BLaER1 (cell line): ENCODE data around the gene PRKG1.
"Not testable (repeated sequence)": the region's sequence is repeated elsewhere in the genome, so short reads cannot be mapped to it uniquely, and the experiment has no call there.

ENCODE experiments used
- H3K27ac ChIP-seq: shearing (Covaris generic); formaldehyde crosslinking; 2 replicates; pipeline ENCODE4 v1.8.1; 2022
- H3K27me3 ChIP-seq: shearing (Covaris generic); formaldehyde crosslinking; 2 replicates; pipeline ENCODE4 v1.8.1; 2022
- H3K36me3 ChIP-seq: shearing (Covaris generic); formaldehyde crosslinking; 2 replicates; pipeline ENCODE4 v1.8.1; 2022
- H3K4me1 ChIP-seq: shearing (Covaris generic); formaldehyde crosslinking; 2 replicates; pipeline ENCODE4 v1.8.1; 2022
- H3K4me2 ChIP-seq: shearing (Covaris generic); formaldehyde crosslinking; 2 replicates; pipeline ENCODE4 v1.8.1; 2022
- H3K4me3 ChIP-seq: shearing (Covaris generic); formaldehyde crosslinking; 2 replicates; pipeline ENCODE4 v1.8.1; 2022
- H3K9ac ChIP-seq: shearing (Covaris generic); formaldehyde crosslinking; 2 replicates; pipeline ENCODE4 v1.8.1; 2022
- H3K9me3 ChIP-seq: shearing (Covaris generic); formaldehyde crosslinking; 2 replicates; pipeline ENCODE4 v1.8.1; 2022
- H4K20me1 ChIP-seq: shearing (Covaris generic); formaldehyde crosslinking; 2 replicates; pipeline ENCODE4 v1.8.1; 2022
- Cebpa-rat ChIP-seq: shearing (Covaris generic); IDR thresholded peaks from 2 replicates; pipeline ENCODE4 v1.8.1; 2022

The PRKG1 gene

GRCh38 chr10:51668336-51668689, 594.0 kb downstream of the PRKG1 start:
- TF ChIP-seq Cebpa-rat: no peak

GRCh38 chr10:51669041-51669440, 594.8 kb downstream of the PRKG1 start:
- TF ChIP-seq Cebpa-rat: no peak
- H3K27me3 ChIP-seq: no peaks in the 10 kb centered on the region

More at GRCh38 chr10:51668336-51668689, 594.0 kb downstream of the PRKG1 start:
- H3K4me1 ChIP-seq: 0 out of 2 replicates have a peak, but pooled peaks cover 5% of the 10 kb centered on the region
- no peaks in the 10 kb centered on the region for H3K27me3 ChIP-seq
- no peak overlapping the region for H3K9ac ChIP-seq
- H3K9me3 ChIP-seq: no peaks in the 10 kb centered on the region
- no peak overlapping the region for H3K4me2 ChIP-seq
- H4K20me1 ChIP-seq: no peaks in the 10 kb centered on the region
- no peaks in the 10 kb centered on the region for H3K36me3 ChIP-seq
- no peak overlapping the region for H3K27ac ChIP-seq
- H3K4me3 ChIP-seq: no peak overlapping the region

GRCh38 chr10:51672039-51672535, 597.8 kb downstream of the PRKG1 start:
- no peak overlapping the region for H3K27ac ChIP-seq
- H3K9ac ChIP-seq: no peak overlapping the region
- no peaks in the 10 kb centered on the region for H3K9me3 ChIP-seq
- no peaks in the 10 kb centered on the region for H3K36me3 ChIP-seq
- TF ChIP-seq Cebpa-rat: no peak
- no peak overlapping the region for H3K4me3 ChIP-seq
- no peak overlapping the region for H3K4me2 ChIP-seq
- 0 out of 2 replicates have a peak, but pooled peaks cover 5% of the 10 kb centered on the region for H3K4me1 ChIP-seq
- H3K27me3 ChIP-seq: no peaks in the 10 kb centered on the region
- H4K20me1 ChIP-seq: no peaks in the 10 kb centered on the region

More at GRCh38 chr10:51669041-51669440, 594.8 kb downstream of the PRKG1 start:
- Histone ChIP-seq H4K20me1 (no peaks in the 10 kb centered on the region), H3K4me2 (no peak overlapping the region), H3K27ac (no peak overlapping the region), H3K36me3 (no peaks in the 10 kb centered on the region), H3K4me1 (0 out of 2 replicates have a peak, but pooled peaks cover 5% of the 10 kb centered on the region), H3K9ac (no peak overlapping the region), H3K9me3 (no peaks in the 10 kb centered on the region), H3K4me3 (no peak overlapping the region)

- H3K4me1 ChIP-seq: no peaks in the 10 kb centered on the region
These were observed 600.8 kb downstream of the PRKG1 start for GRCh38 chr10:51675088-51675487.

DNA sequence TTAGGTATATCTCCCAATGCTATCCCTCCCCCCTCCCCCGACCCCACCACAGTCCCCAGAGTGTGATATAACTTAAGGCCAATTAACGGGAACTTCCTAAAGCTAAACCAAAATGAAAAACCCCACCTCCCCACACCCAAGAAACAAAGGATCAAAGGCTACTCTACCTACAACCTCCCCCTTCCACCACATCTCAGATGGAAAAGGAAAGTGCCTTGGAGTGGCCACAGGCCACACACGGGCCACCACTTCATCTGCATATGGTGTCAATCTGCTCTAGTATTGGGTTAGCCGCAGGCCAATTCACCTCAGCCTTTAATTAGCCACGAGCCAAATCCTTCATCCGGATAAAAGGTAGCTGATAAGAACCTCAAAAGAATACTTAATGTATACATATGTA, 605.6 kb downstream of the PRKG1 start:
- Histone ChIP-seq H3K4me1 (no peaks in the 10 kb centered on the region), H3K36me3 (no peaks in the 10 kb centered on the region), H3K27me3 (no peaks in the 10 kb centered on the region), H3K9ac (no peak overlapping the region), H3K4me2 (no peak overlapping the region), H3K9me3 (no peaks in the 10 kb centered on the region), H4K20me1 (no peaks in the 10 kb centered on the region), H3K4me3 (no peak overlapping the region), H3K27ac (no peak overlapping the region)
- no peak for TF ChIP-seq Cebpa-rat

More at GRCh38 chr10:51675088-51675487, 600.8 kb downstream of the PRKG1 start:
- TF ChIP-seq Cebpa-rat: no peak
- H3K4me2 ChIP-seq: no peak overlapping the region
- no peaks in the 10 kb centered on the region for H3K9me3 ChIP-seq
- H4K20me1 ChIP-seq: no peaks in the 10 kb centered on the region
- H3K9ac ChIP-seq: no peak overlapping the region
- no peaks in the 10 kb centered on the region for H3K27me3 ChIP-seq
- no peak overlapping the region for H3K27ac ChIP-seq
- no peaks in the 10 kb centered on the region for H3K36me3 ChIP-seq
- no peak overlapping the region for H3K4me3 ChIP-seq

GRCh38 chr10:51683031-51683691, 608.9 kb downstream of the PRKG1 start:
- no peaks in the 10 kb centered on the region for H3K4me1 ChIP-seq
- H3K27ac ChIP-seq: no peak overlapping the region
- H3K27me3 ChIP-seq: no peaks in the 10 kb centered on the region
- TF ChIP-seq Cebpa-rat: no peak
- H3K9ac ChIP-seq: no peak overlapping the region
- no peaks in the 10 kb centered on the region for H4K20me1 ChIP-seq
- no peaks in the 10 kb centered on the region for H3K9me3 ChIP-seq
- H3K4me3 ChIP-seq: no peak overlapping the region
- no peaks in the 10 kb centered on the region for H3K36me3 ChIP-seq
- H3K4me2 ChIP-seq: no peak overlapping the region

GRCh38 chr10:51685768-51686167, 611.5 kb downstream of the PRKG1 start:
- H3K36me3 ChIP-seq: no peaks in the 10 kb centered on the region
- no peak overlapping the region for H3K4me2 ChIP-seq
- 0 out of 2 replicates have a peak, but pooled peaks cover 3% of the 10 kb centered on the region for H3K9me3 ChIP-seq
- no peaks in the 10 kb centered on the region for H3K4me1 ChIP-seq
- no peak overlapping the region for H3K27ac ChIP-seq
- no peak overlapping the region for H3K4me3 ChIP-seq
- TF ChIP-seq Cebpa-rat: no peak
- no peak overlapping the region for H3K9ac ChIP-seq
- H4K20me1 ChIP-seq: no peaks in the 10 kb centered on the region
- no peaks in the 10 kb centered on the region for H3K27me3 ChIP-seq

DNA sequence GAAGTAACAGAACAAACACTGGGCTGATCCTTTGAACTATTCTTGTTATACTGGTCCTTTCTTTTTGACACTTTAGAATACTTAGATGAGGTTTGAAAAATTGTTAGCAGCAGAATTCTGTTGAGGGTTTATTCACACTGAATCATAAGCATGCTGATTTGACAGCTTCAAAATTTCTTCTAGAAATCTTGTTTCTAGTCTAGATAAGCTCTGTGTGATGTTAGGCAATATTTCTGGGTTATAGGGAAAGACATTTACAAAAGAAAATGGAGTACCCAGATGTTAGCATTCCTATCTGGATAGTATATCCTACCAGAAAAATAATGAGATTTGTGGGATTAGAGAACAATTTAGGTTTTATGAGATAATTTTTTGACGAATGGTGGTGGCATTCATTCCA, 613.0 kb downstream of the PRKG1 start:
- Histone ChIP-seq H3K4me2 (no peak overlapping the region), H3K27ac (no peak overlapping the region)

DNA sequence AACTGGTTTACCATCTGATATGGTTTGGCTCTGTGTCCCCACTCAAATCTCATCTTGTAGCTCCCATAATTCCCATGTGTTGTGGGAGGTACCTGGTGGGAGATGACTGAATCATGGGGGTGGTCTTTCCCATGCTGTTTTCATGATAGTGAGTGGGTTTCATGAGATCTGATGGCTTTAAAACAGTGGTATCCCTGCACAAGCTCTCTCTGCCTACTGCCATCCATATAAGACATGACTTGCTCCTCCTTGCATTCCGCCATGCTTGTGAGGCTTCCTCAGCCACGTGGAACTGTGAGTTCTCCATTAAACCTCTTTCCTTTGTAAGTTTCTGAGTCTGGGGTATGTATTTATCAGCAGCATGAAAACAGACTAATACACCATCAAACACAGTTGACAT, 614.5 kb downstream of the PRKG1 start:
- not testable (repeated sequence) for H3K36me3 ChIP-seq, H3K27me3 ChIP-seq, H3K9ac ChIP-seq, H3K4me3 ChIP-seq, H3K27ac ChIP-seq, H3K9me3 ChIP-seq, H4K20me1 ChIP-seq, H3K4me1 ChIP-seq, H3K4me2 ChIP-seq

More for the DNA sequence above, 613.0 kb downstream of the PRKG1 start:
- Histone ChIP-seq H3K4me1 (no peaks in the 10 kb centered on the region), H3K27me3 (no peaks in the 10 kb centered on the region), H3K4me3 (no peak overlapping the region), H3K36me3 (no peaks in the 10 kb centered on the region), H4K20me1 (no peaks in the 10 kb centered on the region), H3K9ac (no peak overlapping the region), H3K9me3 (0 out of 2 replicates have a peak, but pooled peaks cover 3% of the 10 kb centered on the region)
- TF ChIP-seq Cebpa-rat: no peak

GRCh38 chr10:51689536-51689935, 615.2 kb downstream of the PRKG1 start:
- H3K36me3 ChIP-seq: peaks cover 2% of the 10 kb centered on the region; the same call in 1 of the 2 replicates
- no peaks in the 10 kb centered on the region for H3K27me3 ChIP-seq
- no peak for TF ChIP-seq Cebpa-rat
- H4K20me1 ChIP-seq: peaks cover 7% of the 10 kb centered on the region; the same call in 1 of the 2 replicates
- H3K9ac ChIP-seq: no peak overlapping the region
- H3K27ac ChIP-seq: no peak overlapping the region
- H3K9me3 ChIP-seq: 0 out of 2 replicates have a peak, but pooled peaks cover 3% of the 10 kb centered on the region
- no peak overlapping the region for H3K4me2 ChIP-seq
- H3K4me1 ChIP-seq: no peaks in the 10 kb centered on the region
- no peak overlapping the region for H3K4me3 ChIP-seq
